GM19452 (cell line): ENCODE results near the gene PLA2G4B.

Experiments
- ATAC-seq: cut with Tn5 transposase; IDR thresholded peaks from one replicate; pipeline ENCODE4 v1.9.1; 2021; ENCODE audit not compliant: unreplicated experiment

The PLA2G4B gene

GRCh38 chr15:41885841-41886240 lies 47.2 kb downstream of the PLA2G4B start:
- ATAC-seq: no peak

- no peak for ATAC-seq
These were observed 48.1 kb downstream of the PLA2G4B start for GRCh38 chr15:41886741-41887140.

DNA sequence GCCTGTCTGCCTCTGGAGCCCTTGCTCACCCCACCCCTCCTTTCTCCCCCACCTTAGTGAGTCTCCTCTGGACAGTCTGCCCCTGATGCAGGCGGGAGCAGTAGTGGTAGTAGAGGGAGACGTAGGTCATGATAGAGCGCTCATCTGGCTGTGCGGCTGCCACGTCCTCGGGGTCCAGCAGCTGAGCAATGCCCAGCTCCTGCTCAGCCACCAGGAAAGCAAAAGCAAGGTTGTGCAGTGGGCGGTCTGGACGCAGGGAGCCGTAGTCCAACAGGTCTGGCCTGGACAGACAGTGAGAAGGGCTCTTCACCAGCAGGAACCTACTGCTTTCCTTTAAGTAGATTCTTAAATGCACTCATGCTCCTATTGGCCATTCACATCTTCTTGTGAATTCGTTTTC lies 48.5 kb downstream of the PLA2G4B start:
- no peak for ATAC-seq

DNA sequence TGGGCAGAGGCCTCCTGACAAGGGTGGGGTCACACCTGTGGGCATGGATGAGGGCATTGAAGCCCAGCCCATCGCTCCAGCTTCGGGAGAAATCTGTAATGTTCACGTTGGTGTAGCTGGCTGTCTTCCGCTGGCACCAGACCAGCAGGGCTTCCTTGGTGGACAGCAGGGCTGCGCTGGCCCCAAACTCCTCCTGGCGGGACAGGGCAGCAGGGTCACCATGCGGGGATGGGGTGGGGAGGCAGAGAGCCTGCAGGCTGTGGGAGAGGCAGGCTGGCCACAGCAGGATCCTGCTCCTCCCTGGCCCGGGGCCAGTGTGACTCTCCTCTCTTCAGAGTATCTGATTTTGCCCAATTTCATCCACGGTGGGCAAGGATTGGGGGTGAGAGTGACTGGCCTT lies 49.2 kb downstream of the PLA2G4B start:
- ATAC-seq: no peak

- ATAC-seq: no peak
These were observed 50.1 kb downstream of the PLA2G4B start for GRCh38 chr15:41888662-41889253.

DNA sequence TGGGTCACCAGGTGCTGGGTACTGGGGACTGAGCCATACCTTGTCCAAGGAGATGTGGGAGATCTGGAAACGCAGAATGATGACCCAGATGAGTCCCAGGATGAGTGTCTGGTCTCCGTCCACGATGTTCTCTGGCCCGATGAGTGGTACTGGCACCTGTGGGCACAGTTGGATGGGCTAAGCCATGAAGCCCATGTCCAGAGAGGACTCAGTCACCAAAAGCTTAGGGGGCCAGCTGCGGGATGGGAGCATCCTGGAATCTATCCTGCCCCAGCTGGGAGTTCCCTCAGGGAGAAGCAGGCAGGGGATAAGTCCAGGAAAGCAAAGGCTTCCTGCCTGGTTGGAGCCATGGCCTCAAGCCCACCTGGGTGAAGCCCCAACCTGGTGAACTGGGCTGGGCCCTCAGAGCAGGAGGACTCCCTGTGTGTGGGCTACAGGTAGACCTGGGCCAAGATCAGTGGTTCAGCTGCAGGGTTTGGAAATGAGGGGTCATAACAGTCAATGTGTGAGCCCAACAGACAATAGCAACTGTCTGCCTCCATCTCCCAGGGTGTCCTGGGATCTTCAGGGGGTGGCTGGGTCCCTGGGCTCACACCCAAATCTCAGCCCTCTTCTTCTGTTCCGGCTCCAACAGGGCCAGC lies 51.5 kb downstream of the PLA2G4B start:
- no peak for ATAC-seq

DNA sequence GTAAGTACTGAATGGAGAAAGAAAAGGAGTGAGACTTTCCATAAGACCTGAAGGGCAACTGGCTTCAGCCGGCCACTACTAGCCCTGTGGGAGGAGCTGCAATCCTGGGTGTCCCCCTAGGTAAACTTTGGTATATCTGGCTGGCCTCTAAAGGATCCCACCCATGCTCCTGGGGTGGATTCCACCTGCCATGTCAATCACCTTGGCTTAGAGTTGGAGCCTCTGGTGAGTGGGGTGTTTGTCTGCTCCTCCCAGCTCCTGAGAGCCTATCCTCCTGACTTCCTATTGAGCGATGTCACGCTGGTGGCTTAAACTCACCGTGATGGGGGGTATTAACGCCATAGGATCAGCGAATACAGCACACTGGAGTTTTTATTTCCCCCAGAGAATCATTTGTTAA lies 52.6 kb downstream of the PLA2G4B start:
- ATAC-seq: no peak

DNA sequence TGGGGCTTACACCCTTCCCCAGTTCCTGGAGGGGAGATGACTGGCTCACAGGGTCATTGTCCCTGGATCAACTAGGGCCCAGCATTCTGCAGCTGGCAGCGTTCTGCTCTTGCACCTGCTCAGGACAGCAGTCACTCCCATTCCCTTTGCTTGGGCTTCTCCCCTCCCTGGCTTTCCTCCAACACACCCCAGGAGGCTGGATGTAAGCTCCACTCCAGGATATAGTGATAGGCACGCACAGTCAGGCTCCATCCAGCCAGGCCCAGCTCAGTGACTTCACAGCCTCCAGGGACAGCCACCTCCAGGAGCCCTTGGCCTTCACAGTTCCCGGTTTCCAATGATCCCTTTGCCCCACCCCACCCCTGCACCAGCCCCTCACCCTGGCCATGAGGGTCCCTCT lies 53.3 kb downstream of the PLA2G4B start:
- no peak for ATAC-seq

DNA sequence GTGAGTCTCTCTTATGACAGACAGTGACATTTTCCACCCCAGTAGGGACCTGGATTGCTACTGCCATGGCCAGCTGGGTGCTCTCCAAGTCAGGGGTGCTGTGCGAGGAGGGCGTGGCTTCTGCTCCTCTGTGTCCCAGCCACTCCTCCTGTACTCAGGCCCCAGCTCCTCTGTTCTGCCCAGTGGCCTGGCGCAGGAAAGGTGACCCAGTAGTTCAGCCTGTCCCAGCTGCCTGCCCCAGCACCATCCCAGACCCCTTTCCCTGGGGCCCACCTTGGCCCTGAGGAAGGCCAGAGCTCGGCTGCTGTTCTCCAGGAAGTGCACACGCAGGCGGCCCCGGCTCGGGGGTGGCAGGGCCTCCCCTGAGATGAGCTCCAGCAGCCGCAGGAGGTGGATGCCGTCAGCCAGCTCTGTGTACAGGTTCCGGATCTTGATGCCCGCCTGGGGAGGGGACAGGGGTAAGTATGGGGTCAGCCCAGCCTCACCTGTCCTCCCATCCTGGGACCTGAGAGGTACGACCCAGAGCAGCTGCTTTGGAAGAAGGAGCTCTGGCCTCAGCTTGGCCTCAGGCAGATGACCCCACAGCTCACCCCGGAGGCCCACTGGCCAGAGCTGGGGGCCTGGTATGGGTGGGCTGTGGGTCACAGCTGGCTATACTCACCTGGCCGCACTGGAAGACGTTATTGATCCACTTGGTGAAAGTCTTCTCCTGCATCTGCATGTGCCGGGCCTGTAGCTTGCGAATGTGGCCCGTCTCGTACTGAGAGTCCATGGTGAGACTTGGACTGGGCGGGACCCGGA lies 54.2 kb downstream of the PLA2G4B start:
- ATAC-seq: no peak

DNA sequence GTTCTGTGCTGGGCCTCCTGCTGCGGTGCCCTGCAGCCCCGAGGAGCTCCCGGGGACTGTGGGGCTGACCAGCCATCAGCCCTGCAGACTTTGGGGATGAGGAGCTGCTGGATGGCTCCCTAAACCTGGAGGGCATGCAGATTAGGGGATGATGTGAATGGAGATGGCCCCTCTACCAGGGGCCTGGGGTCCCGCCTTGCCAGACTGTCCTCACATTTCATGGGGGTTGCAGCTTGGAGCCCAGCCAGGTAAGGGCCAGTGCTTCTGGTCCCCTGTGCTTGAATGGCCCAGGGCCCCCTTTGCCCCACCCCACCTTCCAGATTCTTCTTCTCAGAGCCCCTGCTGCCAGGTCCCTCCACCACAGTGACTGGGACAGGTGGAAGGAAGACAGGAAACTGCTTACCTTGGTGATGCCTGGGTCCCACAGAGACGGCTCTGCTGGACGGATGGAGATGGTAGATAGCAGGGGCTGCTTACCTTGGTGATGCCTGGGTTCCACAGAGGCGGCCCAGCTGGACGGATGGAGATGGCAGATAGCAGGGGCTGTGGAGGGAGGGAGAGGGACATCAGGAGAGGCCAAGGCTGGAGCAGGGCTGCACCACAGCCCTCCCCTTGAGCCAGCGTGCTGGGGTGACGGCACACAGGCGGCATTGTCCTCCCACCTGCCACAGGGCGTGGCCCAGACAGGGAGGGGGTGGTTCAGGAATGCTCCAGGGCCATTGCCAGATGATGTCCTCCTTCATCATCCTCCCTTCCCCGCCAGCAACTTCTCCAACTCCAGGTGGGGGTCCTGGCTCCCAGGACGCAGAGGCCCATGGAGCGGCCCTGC lies 55.0 kb downstream of the PLA2G4B start, which contains the start of gene SPTBN5:
Gene SPTBN5 (minus strand): TSS at position 632 of the 829 bp plus-strand sequence. CDS start 556 bp downstream, at position 76.
- ATAC-seq: no peak

DNA sequence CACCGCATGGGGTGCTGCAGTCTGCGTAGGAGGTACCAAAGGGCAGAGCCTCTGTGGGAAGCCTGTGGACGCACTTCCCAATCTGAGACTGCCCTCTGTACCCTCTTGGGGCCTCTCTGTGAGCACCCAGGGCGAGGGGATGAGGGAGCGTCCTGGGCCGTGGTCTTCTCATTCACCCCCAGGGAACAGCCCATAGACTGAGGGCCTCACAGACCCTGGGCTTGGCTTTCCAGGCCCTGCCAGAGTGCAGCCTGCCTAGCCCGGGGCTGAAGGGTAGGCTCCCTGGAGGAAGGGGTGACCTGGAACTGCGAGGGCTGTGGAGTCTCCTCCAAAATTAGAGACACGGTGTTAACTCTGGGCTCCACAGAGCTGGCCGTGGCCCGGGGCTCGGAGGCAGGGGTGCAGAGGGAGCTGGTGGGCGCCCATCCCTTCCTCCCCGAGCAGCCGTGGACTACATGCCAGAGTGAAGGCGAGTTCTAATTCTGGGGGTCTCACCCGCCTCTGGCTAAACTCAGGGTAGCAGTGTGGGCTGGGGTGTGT lies 55.7 kb downstream of the PLA2G4B start:
- ATAC-seq: no peak

GRCh38 chr15:41894791-41895463 lies 56.3 kb downstream of the PLA2G4B start:
- peak; percentile 91 for ATAC-seq

- ATAC-seq: no peak
These were observed 56.8 kb downstream of the PLA2G4B start for GRCh38 chr15:41895491-41895890.

GRCh38 chr15:41895957-41896356 lies 57.3 kb downstream of the PLA2G4B start:
- no peak for ATAC-seq

DNA sequence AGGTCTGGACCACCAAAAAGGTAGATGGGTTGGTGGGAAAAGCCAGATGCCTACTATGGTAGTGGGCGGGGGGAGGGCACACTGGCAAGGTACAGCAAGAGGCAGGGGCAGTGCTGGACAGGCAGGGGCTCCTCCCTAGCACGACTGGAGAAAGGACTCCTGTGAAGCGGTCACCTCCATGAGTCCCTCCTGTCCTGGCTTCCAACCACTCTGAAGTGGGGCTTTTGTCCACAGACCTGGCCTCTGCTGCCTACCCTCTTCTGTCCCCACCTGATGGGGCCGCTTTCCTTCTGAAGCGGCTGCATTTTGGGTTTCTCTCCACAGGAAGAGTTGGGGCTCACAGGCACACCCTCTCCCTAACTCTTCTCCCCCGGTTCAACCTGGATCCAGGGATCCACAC lies 57.9 kb downstream of the PLA2G4B start:
- no peak for ATAC-seq

DNA sequence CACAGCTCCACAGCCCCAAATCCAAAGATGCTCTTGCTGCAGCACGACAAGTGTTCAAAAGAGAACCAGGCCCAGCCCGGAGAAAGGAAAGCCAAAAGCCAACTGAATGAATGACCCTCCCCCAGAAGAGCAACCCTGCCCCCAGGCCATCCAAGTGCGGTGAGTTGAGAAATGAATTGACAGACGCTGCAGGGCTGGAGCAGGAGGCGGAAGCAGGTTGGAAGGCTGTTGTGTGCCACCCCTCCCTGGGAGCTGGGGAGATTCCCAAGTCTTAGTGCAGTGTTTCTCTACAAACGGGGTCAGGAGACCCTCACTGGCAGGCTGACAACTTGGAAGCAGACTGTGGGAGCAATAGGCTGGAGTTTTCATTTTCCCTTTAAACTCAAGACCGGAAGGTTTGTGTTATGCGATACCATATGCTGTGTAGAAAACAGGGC lies 58.7 kb downstream of the PLA2G4B start:
- no peak for ATAC-seq
